DMS79 treated with DMSO at 0.1 percent for 48 hours (cell line): ENCODE data around the gene PLA2G4E.

Experiments used
- DNase-seq: peaks from one replicate; lab custom pipeline; 2025; lab: John Stamatoyannopoulos, UW

PLA2G4E gene

DNA sequence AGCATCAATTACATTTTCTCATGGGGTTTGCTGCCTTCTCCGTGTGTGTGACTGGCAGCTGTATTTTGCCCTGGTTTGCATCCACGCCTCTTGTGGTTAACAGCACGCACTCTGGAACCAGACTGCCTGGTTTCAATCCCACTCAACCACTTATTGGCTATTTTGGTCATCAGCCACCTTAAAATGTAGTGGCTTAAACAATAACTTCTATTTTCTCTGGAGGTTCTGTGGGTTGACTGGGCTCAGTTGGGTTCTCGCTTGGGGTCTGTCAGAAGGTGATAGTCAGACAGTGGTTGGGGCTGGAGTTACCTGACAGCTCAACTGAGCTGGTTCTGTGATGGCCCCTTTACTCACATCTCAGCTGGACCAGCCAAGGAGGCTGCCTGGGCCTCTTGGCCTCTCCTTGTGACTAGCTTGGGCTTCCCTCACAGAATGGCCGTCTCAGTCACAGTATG is 85.2 kb downstream of the PLA2G4E start:
- no peak for DNase-seq

- DNase-seq, result no peak
These were observed 86.0 kb downstream of the PLA2G4E start for GRCh38 chr15:41934843-41935242.

DNA sequence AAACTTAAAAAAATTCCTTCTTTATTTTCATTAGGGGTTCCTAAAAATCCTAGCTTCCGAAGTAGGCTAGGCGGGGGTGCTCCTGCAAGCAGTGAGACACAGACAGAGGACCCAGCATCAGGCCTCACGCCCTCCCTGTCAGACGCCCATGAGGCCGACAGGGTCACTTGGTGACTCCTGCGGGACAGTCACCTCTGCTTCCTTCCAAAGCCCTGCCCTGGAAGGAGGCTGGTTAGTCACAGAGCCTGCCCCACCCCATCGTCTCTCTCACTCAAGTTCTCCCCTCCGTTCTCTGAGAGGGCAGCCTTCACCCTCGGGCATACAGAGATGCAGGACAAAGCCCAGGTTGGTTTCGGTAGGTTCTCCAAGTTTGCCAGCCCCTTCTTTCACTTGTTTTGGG is 87.1 kb downstream of the PLA2G4E start:
- no peak for DNase-seq

- no peak for DNase-seq
These were observed 87.5 kb downstream of the PLA2G4E start for GRCh38 chr15:41933326-41933725.

DNA sequence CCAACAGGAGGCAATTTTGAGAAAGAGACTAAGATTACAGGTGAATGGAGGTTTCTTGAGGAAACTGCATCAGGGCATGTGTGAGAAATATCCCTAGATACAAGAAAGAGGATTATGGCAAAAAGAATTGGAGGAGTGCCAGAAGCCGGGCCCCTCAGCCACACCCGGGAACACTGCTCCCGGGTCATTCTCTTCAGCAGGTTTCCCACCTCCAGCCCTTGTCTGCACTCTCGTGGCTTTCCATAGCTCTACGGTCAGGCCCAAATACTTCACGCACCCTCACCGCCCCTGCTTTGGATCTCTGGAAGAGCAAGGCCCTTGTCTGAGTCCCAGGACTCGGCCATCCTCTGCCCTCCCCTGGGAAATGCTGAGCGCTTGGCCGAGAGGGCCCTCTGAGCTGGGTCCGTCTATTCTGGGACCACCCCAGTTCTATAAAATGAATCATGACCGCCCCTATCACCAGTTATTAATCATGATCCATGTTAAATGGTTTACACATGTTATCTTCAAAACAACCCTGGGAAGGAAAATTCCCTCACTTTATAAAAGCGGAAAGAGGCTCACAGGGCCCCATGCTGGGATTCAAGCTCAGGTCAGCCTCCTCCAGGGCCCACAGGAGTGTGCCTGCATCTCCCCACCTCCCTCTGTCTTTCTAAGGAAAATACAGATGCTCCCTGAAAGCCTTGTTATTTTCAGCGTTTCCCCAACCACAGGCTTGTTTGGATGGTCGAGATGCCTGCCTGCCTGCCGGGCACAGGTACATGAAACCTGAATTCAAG is 88.1 kb downstream of the PLA2G4E start:
- DNase-seq, result no peak

GRCh38 chr15:41932101-41932500 is 88.7 kb downstream of the PLA2G4E start:
- DNase-seq, result no peak
